ENCODE measurements around the gene RNF220. TPM values are rescaled to one million over a fixed set of nuclear protein-coding genes. Genes with fewer than 3 reads are reported as not detected.

The RNF220 gene
- total and polyA plus RNA-seq, 8 donors: 50.8 to 108 (median 91.3) TPM

DNA sequence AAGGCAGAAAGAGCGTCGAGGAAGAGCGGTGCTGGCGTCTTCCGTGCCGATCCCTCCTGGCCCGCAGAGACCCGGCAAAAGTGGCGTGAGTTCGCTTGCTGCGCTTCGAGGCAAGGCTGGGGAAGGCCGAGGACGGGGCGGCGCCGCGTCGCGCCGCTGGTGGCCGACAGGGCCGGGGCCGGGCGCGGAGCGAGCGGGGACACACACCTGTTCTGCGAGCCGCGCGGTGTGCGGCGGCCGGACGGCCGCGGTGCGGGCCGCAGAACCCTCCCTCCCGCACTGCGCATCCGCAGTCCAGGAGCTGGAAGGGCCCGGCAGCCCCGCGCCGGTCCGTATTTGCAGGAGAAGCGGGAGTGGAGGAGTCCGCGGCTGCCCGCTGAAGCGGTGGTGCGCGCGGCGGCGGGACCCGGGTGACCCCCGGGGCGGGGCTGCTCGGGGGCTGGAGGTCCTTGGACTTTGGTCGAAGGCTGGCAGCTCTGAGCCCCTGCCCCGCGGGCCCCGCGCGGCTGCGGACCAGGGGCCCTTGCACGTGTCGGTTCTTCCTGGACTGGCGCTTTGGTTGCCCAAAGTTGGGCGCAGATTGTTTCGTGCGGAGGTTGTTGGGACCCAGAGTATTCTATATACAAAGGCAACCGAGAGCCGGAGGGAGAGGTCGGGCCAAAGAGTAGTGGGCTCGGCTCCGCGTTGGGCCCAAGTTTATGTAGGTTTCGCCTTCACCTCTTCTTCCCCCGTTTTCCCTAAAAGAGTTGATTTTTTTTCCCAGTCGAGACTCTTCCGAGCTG lies 2.6 kb downstream of the RNF220 start:
- DNase-seq (peak in 1 of 4 donors; percentile 83), ATAC-seq (no peak)
- no peak overlapping the region for H3K27ac ChIP-seq
- TF ChIP-seq, protein P1, sequence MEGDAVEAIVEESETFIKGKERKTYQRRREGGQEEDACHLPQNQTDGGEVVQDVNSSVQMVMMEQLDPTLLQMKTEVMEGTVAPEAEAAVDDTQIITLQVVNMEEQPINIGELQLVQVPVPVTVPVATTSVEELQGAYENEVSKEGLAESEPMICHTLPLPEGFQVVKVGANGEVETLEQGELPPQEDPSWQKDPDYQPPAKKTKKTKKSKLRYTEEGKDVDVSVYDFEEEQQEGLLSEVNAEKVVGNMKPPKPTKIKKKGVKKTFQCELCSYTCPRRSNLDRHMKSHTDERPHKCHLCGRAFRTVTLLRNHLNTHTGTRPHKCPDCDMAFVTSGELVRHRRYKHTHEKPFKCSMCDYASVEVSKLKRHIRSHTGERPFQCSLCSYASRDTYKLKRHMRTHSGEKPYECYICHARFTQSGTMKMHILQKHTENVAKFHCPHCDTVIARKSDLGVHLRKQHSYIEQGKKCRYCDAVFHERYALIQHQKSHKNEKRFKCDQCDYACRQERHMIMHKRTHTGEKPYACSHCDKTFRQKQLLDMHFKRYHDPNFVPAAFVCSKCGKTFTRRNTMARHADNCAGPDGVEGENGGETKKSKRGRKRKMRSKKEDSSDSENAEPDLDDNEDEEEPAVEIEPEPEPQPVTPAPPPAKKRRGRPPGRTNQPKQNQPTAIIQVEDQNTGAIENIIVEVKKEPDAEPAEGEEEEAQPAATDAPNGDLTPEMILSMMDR (IDR thresholded peaks at IDR 0.05): no peak
- peaks cover 20 to 49% of the 10 kb centered on the region in 2 donors for H3K4me1 ChIP-seq
- H3K4me3 ChIP-seq: peak overlapping the region in 1 of 2 donors; percentile 21
- peaks cover 89 to 100% of the 10 kb centered on the region in 2 donors for H3K27me3 ChIP-seq
- no peaks in the 10 kb centered on the region for H3K9me3 ChIP-seq
- intact Hi-C loops (cut with DNase I): no loop called here
- no peaks in the 10 kb centered on the region for H3K36me3 ChIP-seq

DNA sequence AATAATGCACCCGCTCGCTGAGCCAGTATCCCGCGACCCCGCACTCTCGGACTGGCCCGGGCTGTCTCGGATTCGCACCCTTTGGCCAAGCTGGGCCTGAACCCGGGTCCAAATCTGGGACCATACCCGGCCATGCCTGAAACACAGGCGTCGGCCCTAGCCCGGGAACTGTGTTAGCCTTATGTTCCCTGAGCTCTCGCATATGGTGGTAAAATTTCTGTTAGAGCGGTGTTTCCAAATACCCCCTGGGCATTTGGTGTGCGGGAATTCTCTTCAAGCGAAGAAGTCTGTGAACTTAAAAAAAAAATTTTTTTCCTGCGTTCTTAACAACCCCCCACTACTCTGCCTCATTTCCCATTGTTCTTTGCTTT lies 3.1 kb downstream of the RNF220 start:
- Histone ChIP-seq H3K27me3 (peaks cover 89 to 100% of the 10 kb centered on the region in 2 donors), H3K27ac (no peak overlapping the region), H3K36me3 (no peaks in the 10 kb centered on the region), H3K4me3 (peak overlapping the region in 1 of 2 donors; percentile 4), H3K9me3 (no peaks in the 10 kb centered on the region), H3K4me1 (peaks cover 20 to 49% of the 10 kb centered on the region in 2 donors)
- DNase-seq (no peak), ATAC-seq (no peak)
- TF ChIP-seq, protein P1 (IDR thresholded peaks at IDR 0.05): no peak
- intact Hi-C loops (cut with DNase I): no loop called here

DNA sequence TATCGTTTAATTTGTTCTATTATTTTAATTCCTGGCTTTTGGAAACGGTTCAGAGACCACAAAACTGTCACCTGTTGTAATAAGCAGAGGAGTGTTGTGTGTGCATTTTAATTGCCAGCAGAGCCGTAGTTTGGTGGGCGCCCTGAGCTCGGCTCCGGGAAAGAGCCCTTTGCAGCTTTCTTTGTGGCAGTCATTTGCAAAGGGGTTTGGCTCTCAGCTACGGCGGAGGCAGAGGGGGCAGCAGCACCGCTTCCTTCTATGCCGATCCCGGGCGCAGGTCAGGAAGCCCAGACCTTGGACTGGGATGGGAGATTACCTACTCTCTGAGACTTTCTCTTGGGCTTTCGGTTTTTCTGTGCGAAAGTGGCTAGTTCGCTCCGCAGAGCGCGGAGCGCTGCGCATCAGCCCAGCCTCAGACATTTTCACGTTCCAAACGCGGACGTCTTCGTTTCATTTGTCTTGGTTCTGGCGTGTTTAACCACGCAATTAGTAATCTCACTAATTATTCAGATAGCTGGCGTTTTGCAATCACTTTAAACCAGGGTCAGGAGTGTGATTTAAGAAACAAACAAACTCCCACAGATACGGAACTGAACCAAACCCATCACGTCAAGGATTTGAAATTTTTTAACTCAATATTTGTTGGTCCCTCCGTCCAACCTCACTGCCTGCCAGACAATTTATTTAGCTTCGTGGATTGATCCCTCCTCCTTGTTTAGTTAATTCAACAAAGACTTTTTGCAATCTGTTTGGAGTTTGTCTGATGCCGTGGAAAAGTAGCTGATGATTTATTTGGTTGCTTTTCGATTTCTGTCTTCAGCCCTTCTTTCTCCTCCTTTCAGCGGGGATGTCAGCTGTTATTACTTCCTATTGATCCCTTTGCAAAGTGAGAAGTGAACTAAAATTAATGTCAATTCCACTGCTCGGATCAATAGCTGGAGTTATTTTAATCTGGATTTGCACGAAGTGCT lies 3.9 kb downstream of the RNF220 start:
- TF ChIP-seq, protein P1 (IDR thresholded peaks at IDR 0.05): no peak
- ATAC-seq: no peak
- Histone ChIP-seq H3K27me3 (peaks cover 94 to 100% of the 10 kb centered on the region in 2 donors), H3K4me1 (peaks cover 20 to 49% of the 10 kb centered on the region in 2 donors), H3K4me3 (peak overlapping the region in 1 of 2 donors; percentile 4), H3K27ac (no peak overlapping the region), H3K9me3 (no peaks in the 10 kb centered on the region), H3K36me3 (no peaks in the 10 kb centered on the region)
- intact Hi-C loops (cut with DNase I): no loop called here
- DNase-seq: no peak

DNA sequence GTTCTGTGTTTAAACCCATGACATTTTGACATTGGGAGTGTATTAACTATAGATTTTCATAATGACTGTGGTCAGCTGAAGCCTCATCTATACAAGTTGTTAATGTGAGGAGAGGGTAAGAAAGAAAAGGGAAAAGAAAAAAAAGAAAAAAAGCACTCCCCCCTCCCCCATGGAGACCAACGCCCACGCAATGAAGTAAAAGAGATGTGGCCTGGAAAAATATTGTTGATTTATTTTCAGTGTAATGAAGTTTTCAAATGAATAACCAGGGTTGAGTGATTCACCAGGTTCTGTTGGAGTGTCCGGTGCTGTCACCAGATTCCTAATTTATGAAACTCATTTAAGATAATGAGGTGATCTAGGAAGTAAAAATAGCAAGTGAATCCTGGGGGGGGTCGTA lies 4.7 kb downstream of the RNF220 start:
- ATAC-seq (no peak), DNase-seq (no peak)
- no peak overlapping the region for H3K27ac ChIP-seq
- H3K36me3 ChIP-seq: no peaks in the 10 kb centered on the region
- TF ChIP-seq, protein P1 (IDR thresholded peaks at IDR 0.05): no peak
- H3K4me3 ChIP-seq: no peak overlapping the region
- peaks cover 20 to 47% of the 10 kb centered on the region in 2 donors for H3K4me1 ChIP-seq
- no peaks in the 10 kb centered on the region for H3K9me3 ChIP-seq
- intact Hi-C loops (cut with DNase I): no loop called here
- peaks cover 92 to 100% of the 10 kb centered on the region in 2 donors for H3K27me3 ChIP-seq

DNA sequence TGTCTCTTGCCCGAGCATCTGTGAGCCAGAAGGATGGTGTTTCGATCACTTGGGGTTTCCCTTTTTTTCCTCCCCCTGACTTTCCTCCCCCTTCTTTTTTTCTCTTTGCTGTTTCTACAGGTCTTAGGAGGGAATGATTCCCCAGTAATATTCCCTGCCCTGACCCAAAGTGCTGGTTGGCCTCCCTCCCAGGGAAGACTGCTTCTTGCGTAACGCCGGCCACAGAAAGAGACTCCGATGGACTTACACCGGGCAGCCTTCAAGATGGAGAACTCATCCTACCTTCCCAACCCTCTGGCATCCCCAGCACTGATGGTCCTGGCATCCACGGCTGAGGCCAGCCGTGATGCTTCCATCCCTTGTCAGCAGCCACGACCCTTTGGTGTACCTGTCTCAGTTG lies 6.8 kb downstream of the RNF220 start:
- ATAC-seq (no peak), DNase-seq (no peak)
- H3K27ac ChIP-seq: no peak overlapping the region
- H3K36me3 ChIP-seq: no peaks in the 10 kb centered on the region
- no peak overlapping the region for H3K4me3 ChIP-seq
- H3K27me3 ChIP-seq: peaks cover 92 to 100% of the 10 kb centered on the region in 2 donors
- TF ChIP-seq, protein P1 (IDR thresholded peaks at IDR 0.05): no peak
- intact Hi-C loops (cut with DNase I): no loop called here
- no peaks in the 10 kb centered on the region for H3K9me3 ChIP-seq
- peaks cover 4 to 26% of the 10 kb centered on the region in 2 donors for H3K4me1 ChIP-seq
